Stimulated activated CD8-positive, alpha-beta memory T cell treated with anti-CD3 and anti-CD28 coated beads, Interleukin-4, amount 100 ng/mL, for 1 hour (primary cell): ENCODE measurements around the gene TPPP.
"Not testable (repeated sequence)": the region's sequence is repeated elsewhere in the genome, so short reads cannot be mapped to it uniquely, and the experiment has no call there.

Experiments
- DNase-seq, 2 donors: peaks; one replicate each; pipeline ENCODE4 v3.0.0-alpha.2; 2020; ENCODE audit warnings: low read depth in 2 of 2, low spot score in 1 of 2

The TPPP gene

GRCh38 chr5:694042-694431 is 885 bp upstream of the TPPP start:
- not testable (repeated sequence) for DNase-seq

- DNase-seq: not testable (repeated sequence)
These were observed 567 bp downstream of the TPPP start for GRCh38 chr5:692529-693041.

GRCh38 chr5:691817-692528 is 1.2 kb downstream of the TPPP start:
- no peak for DNase-seq

DNA sequence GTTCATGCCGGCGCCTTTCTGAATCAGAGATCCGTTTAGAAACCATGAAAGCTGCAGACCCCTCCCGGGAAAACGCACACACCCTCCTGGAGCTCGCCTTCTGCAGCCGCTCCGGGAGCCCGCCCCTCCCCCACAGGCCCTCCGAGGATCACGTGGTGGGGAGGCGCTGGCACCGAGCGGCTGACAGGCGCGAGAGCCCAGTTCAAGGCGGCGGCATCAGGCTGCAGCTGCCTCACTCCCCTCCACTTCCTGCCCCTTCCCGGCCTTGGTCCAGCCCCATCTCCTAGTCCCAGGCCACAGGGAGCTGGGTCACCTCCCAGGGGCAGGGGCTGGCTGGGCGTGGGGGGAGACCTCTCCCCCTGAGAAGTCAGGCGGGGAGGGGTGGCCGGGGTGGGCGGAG is 2.1 kb downstream of the TPPP start:
- DNase-seq: not testable (repeated sequence)

DNA sequence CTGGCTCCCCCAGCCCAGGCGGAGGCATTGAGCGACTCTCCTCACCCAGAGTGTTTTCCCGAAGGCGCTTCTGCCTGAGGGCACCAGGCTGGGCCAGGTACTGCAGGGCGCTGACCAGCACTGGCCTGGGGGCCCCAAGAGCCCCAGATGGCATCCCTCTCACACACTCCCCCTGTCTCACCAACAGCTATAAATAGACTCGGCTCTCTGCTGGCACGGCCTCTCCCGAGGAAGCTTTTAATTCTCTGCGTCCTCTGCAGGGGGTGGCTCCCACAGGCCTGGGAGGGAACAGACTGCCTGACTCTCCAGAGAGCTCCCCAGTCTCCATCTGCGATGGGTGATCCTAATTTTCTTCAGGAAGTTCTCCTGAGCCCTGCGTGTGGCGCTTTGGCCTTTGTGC is 2.9 kb downstream of the TPPP start:
- DNase-seq: not testable (repeated sequence)

DNA sequence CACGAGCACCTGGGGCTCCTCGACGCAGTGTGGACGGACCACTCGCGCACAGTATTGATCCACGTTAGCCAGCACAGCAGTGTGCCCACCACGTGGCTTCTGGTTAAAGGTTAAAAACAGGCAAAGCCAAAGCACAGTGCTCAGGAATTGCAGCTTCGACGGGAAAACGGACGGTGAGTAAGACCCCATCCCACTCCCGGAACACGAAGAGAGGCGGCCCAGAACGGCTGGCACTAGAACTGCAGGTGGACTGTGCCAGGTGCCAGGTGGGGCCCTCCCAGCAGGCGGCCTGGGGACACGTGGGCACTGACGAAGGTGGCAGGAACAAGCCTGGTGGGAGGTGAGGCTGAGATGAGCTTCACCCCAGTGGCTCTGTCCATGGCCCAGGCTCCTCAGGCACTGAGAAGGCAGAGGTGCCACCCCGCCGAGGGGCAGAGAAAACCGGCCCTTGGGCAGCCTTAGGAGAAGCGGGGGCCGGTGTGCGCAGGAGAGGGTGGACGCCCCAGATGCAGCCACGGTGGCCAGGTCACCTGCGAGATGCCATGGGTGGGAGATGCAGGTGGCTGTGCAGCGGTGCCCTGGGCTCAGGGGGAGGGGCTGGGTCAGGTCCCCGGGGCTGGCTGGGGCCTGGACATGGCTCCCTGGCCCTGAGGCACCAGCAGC is 4.7 kb downstream of the TPPP start:
- DNase-seq: not testable (repeated sequence)

DNA sequence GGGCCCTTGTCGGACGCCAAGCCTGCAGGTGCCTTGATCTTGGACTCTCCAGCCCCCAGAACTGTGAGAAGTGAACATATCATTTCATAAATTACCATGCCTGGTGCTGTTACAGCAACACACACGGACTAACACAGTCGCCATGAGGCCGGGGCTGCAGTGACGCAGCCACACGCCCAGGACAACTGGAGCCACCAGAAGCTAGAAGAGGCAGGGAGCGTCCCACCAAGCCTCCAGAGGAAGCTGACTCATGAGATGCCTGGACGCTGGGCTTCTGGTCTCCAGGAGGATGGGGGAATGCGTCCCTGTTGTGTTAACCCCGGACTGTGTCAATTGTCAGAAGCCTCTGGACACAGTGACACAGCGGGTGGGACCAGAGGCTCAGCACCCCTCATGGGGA is 6.2 kb downstream of the TPPP start:
- DNase-seq: not testable (repeated sequence)

- not testable (repeated sequence) for DNase-seq
These were observed 7.0 kb downstream of the TPPP start for GRCh38 chr5:686172-686523.

- no peak for DNase-seq
These were observed 7.6 kb downstream of the TPPP start for GRCh38 chr5:685262-686171.

DNA sequence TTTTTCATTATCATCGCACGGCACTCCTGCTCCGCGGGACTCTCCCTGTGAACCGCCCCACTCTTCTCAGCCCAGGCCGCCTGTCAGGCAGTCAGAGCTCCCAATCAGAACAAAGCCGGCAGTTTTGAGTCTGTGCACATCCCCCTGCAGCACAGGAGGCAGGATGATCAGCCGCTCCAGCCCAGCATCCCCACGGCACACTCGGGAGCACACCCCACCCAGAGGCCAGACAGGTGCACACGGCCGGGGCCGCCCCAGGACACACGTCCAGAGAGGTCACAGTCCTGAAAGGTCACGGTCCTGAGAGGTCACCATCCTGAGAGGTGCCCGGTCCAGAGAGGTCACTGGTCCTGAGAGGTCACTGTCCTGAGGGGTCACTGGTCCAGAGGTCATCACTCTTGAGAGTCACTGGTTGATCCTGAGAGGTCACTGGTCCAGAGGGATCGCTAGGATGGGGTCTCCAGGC is 8.4 kb downstream of the TPPP start:
- DNase-seq: no peak

DNA sequence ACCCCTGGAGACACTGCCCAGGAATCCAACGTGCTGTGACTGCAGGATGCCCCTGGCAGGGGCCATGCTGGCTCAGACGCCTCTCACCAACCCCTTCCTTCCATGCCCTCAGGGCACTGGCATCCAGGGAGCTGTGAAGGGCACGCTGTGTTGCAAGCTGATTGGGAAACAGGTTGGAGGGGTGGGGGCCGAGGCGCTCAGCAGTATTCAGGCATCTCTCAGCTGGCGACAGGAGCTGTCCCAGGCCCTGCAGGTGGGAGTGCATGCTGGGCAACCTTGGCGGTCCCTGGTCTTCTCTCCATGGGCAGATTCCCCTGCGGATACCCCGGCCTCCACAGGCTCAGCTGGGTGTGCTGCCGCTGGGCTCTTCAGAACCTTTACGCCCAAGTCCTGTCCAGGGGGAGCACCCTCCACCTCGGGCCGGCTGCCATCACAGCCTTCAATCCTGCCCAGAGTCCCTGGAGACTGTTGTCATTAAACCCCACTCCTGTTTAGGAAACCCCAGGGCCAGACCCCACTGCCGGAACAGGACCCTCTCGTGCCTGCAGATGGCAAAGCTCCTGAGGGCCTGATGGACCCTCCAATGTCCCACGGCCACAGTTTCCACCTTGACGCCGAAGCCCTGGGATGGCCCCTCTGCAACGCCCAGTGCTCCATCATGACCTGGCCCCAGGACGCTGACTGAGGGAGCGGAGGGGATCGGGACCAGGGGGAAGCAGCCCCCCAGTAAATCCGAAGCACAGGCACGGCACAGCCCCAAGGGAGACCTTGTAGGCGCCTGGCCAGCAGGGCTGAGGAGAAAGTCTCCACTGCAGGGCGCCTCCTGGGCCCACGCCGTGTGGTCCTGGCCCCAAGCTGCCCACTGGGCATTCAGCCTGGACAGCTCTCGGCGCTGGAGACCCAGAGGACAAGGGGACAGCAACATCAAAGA is 9.3 kb downstream of the TPPP start:
- DNase-seq: no peak

DNA sequence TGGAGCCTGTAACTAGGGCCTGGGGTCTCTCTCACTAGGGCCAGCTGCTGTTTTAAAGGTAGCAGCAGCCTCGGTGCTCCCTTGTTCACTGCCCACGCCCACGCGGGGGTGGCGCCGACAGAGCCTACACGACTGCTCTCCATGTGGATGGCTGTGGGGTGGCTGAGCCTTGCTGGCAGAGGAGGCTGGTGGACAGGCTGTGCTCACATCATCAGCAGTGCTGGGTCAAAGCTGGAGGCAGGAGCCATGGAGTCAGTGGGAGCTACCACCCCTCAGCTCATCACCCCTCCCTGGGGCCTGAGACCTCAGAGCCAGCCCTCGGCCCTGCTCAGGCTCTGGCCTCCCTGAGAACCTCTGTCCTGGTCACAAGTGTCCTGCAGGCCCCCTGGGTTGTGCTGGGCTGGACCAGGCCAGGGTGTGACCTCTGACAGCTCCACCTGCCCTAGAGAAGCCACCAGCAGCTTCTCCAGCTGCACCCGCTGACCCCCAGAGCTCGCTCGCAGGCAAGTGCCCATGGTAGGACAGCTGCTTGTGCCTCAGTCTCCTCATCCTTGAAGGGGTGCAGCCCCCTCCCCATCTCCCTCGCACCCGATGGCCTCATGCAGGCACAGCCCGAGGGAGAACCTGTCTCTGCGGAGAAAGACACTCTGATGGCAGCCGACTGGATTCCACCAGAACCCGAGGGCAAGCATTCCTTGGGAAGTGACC is 10.3 kb downstream of the TPPP start:
- not testable (repeated sequence) for DNase-seq

GRCh38 chr5:682216-682615 is 10.9 kb downstream of the TPPP start:
- not testable (repeated sequence) for DNase-seq

DNA sequence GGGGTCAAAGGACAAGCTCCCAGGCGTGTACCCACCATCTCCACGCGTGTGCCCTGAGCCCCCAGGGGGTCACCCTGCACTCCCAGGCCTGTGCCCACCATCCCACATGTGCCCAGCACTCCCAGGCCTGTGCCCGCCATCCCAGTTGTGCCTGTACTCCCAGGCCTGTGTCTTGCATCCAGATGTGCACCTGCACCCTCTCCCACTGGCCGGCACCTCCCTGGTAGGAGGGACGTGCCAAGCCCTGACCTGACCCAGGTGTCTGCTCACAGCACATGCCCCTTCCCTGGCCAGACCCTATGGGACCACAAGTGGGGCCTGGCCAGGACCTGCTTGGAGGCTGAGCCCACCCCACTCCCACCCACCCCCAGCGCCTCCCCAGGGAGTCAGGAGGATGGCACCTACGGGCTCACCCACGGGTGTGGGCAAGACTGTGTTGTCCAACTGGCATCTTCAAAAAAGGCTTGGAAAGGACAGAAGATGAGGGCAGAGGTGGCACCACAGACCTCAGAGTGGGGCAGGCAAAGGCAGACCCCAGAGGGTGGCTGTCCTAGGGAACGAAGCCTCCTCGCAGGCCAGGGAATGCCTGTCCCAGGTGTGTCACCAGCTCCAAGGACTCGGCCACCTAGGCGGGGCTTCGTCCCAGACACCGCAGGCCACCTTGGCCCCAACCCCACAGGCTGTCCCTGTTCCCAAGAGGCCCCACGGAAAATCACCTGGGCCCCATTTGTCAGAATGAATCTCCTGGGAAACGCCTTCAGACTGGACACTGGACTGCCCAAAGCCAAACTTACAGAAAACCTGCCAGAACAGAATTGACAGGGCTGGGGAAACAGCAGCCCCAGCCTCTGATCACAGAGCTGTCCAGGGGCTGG is 11.6 kb downstream of the TPPP start:
- DNase-seq: not testable (repeated sequence)

GRCh38 chr5:680836-681235 is 12.3 kb downstream of the TPPP start:
- DNase-seq: not testable (repeated sequence)

DNA sequence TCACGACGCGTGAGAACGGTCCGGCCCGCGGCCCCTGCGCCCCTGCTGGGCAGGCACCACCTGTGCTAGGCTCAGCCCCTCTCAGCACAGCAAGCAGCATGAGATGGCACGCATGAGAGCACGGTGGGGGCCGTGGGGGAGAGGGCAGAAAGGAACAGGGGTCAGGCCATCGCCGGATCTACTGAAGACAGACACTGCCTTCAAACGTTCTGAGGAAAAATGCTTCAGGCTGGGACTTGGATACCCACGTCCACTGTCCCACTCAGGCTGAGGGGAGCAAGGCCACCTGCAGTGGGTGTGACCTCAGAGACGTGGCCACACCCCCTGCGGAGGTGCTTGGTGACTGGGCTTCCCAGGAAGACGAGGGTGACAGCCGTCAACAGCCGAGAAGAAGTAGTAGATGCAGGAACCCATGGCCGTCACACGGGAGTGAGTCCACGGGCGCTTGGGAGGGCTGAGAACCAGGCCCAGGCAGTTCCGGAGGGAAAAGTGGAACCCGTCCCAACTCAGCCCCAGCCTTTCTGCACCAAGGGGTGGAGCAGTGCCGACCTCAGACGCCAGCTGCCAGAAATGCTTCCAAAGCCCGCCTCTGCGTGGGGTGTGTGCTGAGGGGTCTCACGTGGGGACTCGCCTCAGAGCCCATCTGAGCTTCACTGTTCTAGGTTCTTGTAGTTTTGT is 12.9 kb downstream of the TPPP start:
- DNase-seq: not testable (repeated sequence)

- not testable (repeated sequence) for DNase-seq
These were observed 13.8 kb downstream of the TPPP start for GRCh38 chr5:679166-679895.
